ENCODE measurements around the gene EYA4. TPM values are rescaled to one million over a fixed set of nuclear protein-coding genes. Genes with fewer than 3 reads are reported as not detected.

Gene EYA4
- total and polyA plus RNA-seq, 2 of the 4 experiments (the other 2 are of a cell fraction) = 5.7 to 11.1 TPM

GRCh38 chr6:133208183-133208755 is 32.9 kb upstream of the EYA4 start:
- Histone ChIP-seq H3K9me1 (ENCODE audit: insufficient read depth, low read length) (0 out of 2 replicates have a peak, but pooled peaks cover 4% of the 10 kb centered on the region), H3K9ac (ENCODE audit: low read depth, low read length) (no peak overlapping the region), H3K27me3 (ENCODE audit: control insufficient read depth, insufficient read depth, low read length) (no peaks in the 10 kb centered on the region), H3K4me1 (ENCODE audit: control insufficient read depth, insufficient read depth, low read length) (peaks cover 6% of the 10 kb centered on the region), H2BK15ac (ENCODE audit: low read depth, low read length) (0 out of 3 replicates have a peak overlapping the region, but pooled peaks have one; percentile 22), H3K36me3 (ENCODE audit: control insufficient read depth, insufficient read depth, low read length) (no peaks in the 10 kb centered on the region), H2BK20ac (ENCODE audit: low read depth, low read length) (peak overlapping the region; percentile 87; the same call in 1 of the 2 replicates), H3K56ac (ENCODE audit: extremely low read depth, insufficient read depth, low read length) (peak overlapping the region; percentile 15; the same call in 1 of the 2 replicates), H3K4me2 (ENCODE audit: low read depth, low read length) (peak overlapping the region; percentile 84), H3K23ac (ENCODE audit: low read depth, low read length) (peak overlapping the region; percentile 35; the same call in 1 of the 2 replicates), H3K4ac (ENCODE audit: low read depth, low read length) (no peak overlapping the region), H2AK5ac (ENCODE audit: low read depth, low read length) (no peak overlapping the region), H3K79me1 (ENCODE audit: low read depth in 1 of 2, low read length in 2 of 2) (no peaks in the 10 kb centered on the region), H4K91ac (ENCODE audit: insufficient read depth, low read depth, low read length) (0 out of 2 replicates have a peak overlapping the region, but pooled peaks have one; percentile 15), H2BK5ac (ENCODE audit: low read depth, low read length, poor library complexity, severe bottlenecking) (peak overlapping the region; percentile 82), H4K20me1 (ENCODE audit: insufficient read depth, low read length) (no peaks in the 10 kb centered on the region), H4K8ac (ENCODE audit: low read depth in 2 of 2, low read length in 2 of 2) (peak overlapping the region in 1 of 2 experiments; percentile 53; a peak in 2 of 4 replicates), H3K18ac (ENCODE audit: low read depth, low read length) (peak overlapping the region; percentile 64), H3K14ac (replicated peaks; ENCODE audit: low read depth, low read length) (no peak overlapping the region; the same call in 1 of the 2 replicates), H3K27ac (ENCODE audit: insufficient read depth, low read length) (0 out of 2 replicates have a peak overlapping the region, but pooled peaks have one; percentile 2), H4K5ac (ENCODE audit: low read depth, low read length) (peak overlapping the region; percentile 64; the same call in 1 of the 2 replicates), H2BK120ac (ENCODE audit: low read depth, low read length) (peak overlapping the region; percentile 70), H3K9me3 (ENCODE audit: control insufficient read depth, insufficient read depth, low read length) (no peaks in the 10 kb centered on the region), H3K4me3 (ENCODE audit: insufficient read depth, low read depth, low read length) (peak overlapping the region; percentile 13; the same call in 1 of the 2 replicates), H2AK9ac (replicated peaks; ENCODE audit: low read depth, low read length, poor library complexity) (no peak overlapping the region), H2AFZ (replicated peaks; ENCODE audit: low read length, poor library complexity) (no peak overlapping the region)
- 80% methylated on average over 1 of the region's 4 CpGs; no CpG with 5 or more reads in 1 of the 2 experiments for WGBS, 2 experiments (ENCODE audit: extremely low coverage in 2 of 2, insufficient read length in 1 of 2)
- in situ Hi-C loops (cut with MboI; ENCODE audit: low sequenced_read_pairs) (no loop called here), intact Hi-C loops (cut with micrococcal nuclease) (no loop called here), dilution Hi-C loops (cut with HindIII; ENCODE audit: low sequenced_read_pairs, unreplicated experiment) (no loop called here)
- DNase-seq (peak; percentile 91), ATAC-seq (ENCODE audit: low read depth) (peak; percentile 97)
- CTCF ChIA-PET = interaction anchor here (0.6 to 1.1 kb wide), 3 partner anchors 246 to 1911 kb away, joined by 3 to 4 read pairs (median 3); no protein-coding TSS in a partner anchor
- POLR2A ChIA-PET (ENCODE audit: unreplicated experiment) = interaction anchor here (0.7 kb wide), 1 partner anchor 49 kb away, joined by 3 read pairs; no protein-coding TSS in a partner anchor
- no TSS peak for BruUV-seq (replicated peaks)
- TF ChIP-seq MXI1 (IDR thresholded peaks at IDR 0.05; ENCODE audit: borderline replicate concordance, low read depth, low read length) (no peak), RFX5 (IDR thresholded peaks at IDR 0.05; ENCODE audit: low read depth, low read length) (no peak), FOS (IDR thresholded peaks at IDR 0.05; ENCODE audit: low read depth, low read length) (no peak), RCOR1 (IDR thresholded peaks at IDR 0.05; ENCODE audit: insufficient replicate concordance, low read length) (no peak), BHLHE40 (IDR thresholded peaks at IDR 0.05; ENCODE audit: low read depth, low read length) (no peak), POLR2A (IDR thresholded peaks at IDR 0.05; ENCODE audit: low read depth, low read length) (no peak), SMC3 (IDR thresholded peaks at IDR 0.05; ENCODE audit: low read depth, low read length) (no peak), CHD1 (IDR thresholded peaks at IDR 0.05; ENCODE audit: low read depth, low read length) (no peak), RAD21 (IDR thresholded peaks at IDR 0.05; ENCODE audit: low read length) (no peak), ELK1 (IDR thresholded peaks at IDR 0.05; ENCODE audit: borderline replicate concordance, low read depth, low read length) (no peak), MAFK (IDR thresholded peaks at IDR 0.05; ENCODE audit: low read depth, low read length) (no peak), NFE2L2 (IDR thresholded peaks at IDR 0.05; ENCODE audit: low read depth, low read length) (no peak), CTCF (conservative IDR thresholded peaks at IDR 0.05; ENCODE audit: low read depth, low read length) (no peak), CEBPB (IDR thresholded peaks at IDR 0.05; ENCODE audit: low read depth, low read length) (no peak), USF2 (IDR thresholded peaks at IDR 0.05; ENCODE audit: low read depth, low read length) (no peak)

Data from IMR-90 (cell line).